GM12878 (cell line): ENCODE measurements around the gene GEMIN8.

ENCODE experiments used
- CTCF ChIP-seq, 3 experiments: IDR thresholded peaks in 2 of 3; conservative IDR thresholded peaks in 1 of 3; 2 replicates each; pipeline ENCODE4 v1.5.1; 2011; ENCODE audit warnings: low read depth in 3 of 3, low read length in 3 of 3, mild to moderate bottlenecking in 3 of 3, control low read depth in 2 of 3, moderate library complexity in 2 of 3, inconsistent platforms in 1 of 3, mixed read lengths in 1 of 3; ENCODE audit not compliant: control insufficient read depth in 2 of 3, insufficient read depth in 1 of 3; ENCODE audit errors: extremely low read depth in 1 of 3
- POLR2A ChIP-seq: IDR thresholded peaks from 2 replicates; pipeline ENCODE4 v1.6.1; 2011; ENCODE audit warnings: low read depth, mild to moderate bottlenecking, low read length
- POLR2AphosphoS5 ChIP-seq: IDR thresholded peaks from 2 replicates; pipeline ENCODE4 v1.6.1; 2011; ENCODE audit warnings: mild to moderate bottlenecking, low read length, inconsistent platforms
- RAD51 ChIP-seq: fragments of 450-650 bp; IDR thresholded peaks from 2 replicates; pipeline ENCODE4 v1.6.1; 2016; ENCODE audit warnings: moderate library complexity, mild to moderate bottlenecking, inconsistent platforms
- RB1 ChIP-seq: fragments of 450-650 bp; formaldehyde crosslinking; IDR thresholded peaks from 2 replicates; pipeline ENCODE4 v1.6.1; 2017; ENCODE audit warnings: mild to moderate bottlenecking, borderline replicate concordance
- SMC3 ChIP-seq: IDR thresholded peaks from 2 replicates; pipeline ENCODE4 v1.6.1; 2011; ENCODE audit warnings: low read length, improper control_type of control experiment, borderline replicate concordance
- TAF1 ChIP-seq: IDR thresholded peaks from 2 replicates; pipeline ENCODE4 v1.6.1; 2011; ENCODE audit warnings: mild to moderate bottlenecking, low read depth, low read length, borderline replicate concordance
- ZBTB33 ChIP-seq: fragments of 450-650 bp; IDR thresholded peaks from 2 replicates; pipeline ENCODE4 v1.6.1; 2017; ENCODE audit warnings: mild to moderate bottlenecking

GRCh38 chrX:14076639-14077038, 46.9 kb upstream of the GEMIN8 start:
- TF ChIP-seq SMC3, result no peak
- no peak for TF ChIP-seq RB1
- no peak for TF ChIP-seq ZBTB33
- TF ChIP-seq CTCF (IDR thresholded peaks at IDR 0.05 in 2 of 3, conservative IDR thresholded peaks at IDR 0.05 in 1 of 3; ENCODE audit: control insufficient read depth in 2 of 3, extremely low read depth in 1 of 3, insufficient read depth in 1 of 3, low read depth in 3 of 3, low read length in 3 of 3), result no peak
- TF ChIP-seq TAF1, result no peak
- no peak for TF ChIP-seq RAD51
- no peak for TF ChIP-seq POLR2AphosphoS5
- TF ChIP-seq POLR2A, result no peak
